Astrocyte (in vitro differentiated cells and primary cell): Measurements from ENCODE around the gene CD19. TPM values are rescaled to one million over a fixed set of nuclear protein-coding genes. Genes with fewer than 3 reads are reported as not detected.
"Not testable (repeated sequence)": the region's sequence is repeated elsewhere in the genome, so short reads cannot be mapped to it uniquely, and the experiment has no call there.

Source experiments
- DNase-seq: peaks from one replicate; pipeline ENCODE4 v3.0.0-alpha.2; 2010; ENCODE audit warnings: low read depth
- FAIRE-seq: peaks from 2 replicates; lab custom pipeline; 2011; peaks lifted over from hg19 to GRCh38; lab: Jason Lieb, UNC
- H2AFZ ChIP-seq: 2 replicates; pipeline ENCODE4 v1.6.0; 2012; ENCODE audit warnings: low read depth, low read length, inconsistent platforms
- H3K27ac ChIP-seq: 2 replicates; pipeline ENCODE4 v1.5.1; 2011; ENCODE audit warnings: low read depth, low read length, inconsistent platforms
- H3K27me3 ChIP-seq: 2 replicates; pipeline ENCODE4 v1.6.0; 2011; ENCODE audit warnings: low read length, inconsistent platforms; ENCODE audit not compliant: insufficient read depth
- H3K36me3 ChIP-seq: 2 replicates; pipeline ENCODE4 v1.5.1; 2011; ENCODE audit warnings: low read length, inconsistent platforms; ENCODE audit not compliant: insufficient read depth
- H3K4me1 ChIP-seq: 2 replicates; pipeline ENCODE4 v1.5.1; 2011; ENCODE audit warnings: low read length, inconsistent platforms; ENCODE audit not compliant: insufficient read depth
- H3K4me2 ChIP-seq: 2 replicates; pipeline ENCODE4 v1.6.0; 2012; ENCODE audit warnings: low read length, inconsistent platforms
- H3K4me3 ChIP-seq: 2 replicates; pipeline ENCODE4 v1.5.1; 2011; ENCODE audit warnings: low read depth, mild to moderate bottlenecking, low read length, inconsistent platforms; ENCODE audit not compliant: insufficient read depth
- H3K79me2 ChIP-seq: 2 replicates; pipeline ENCODE4 v1.6.0; 2012; ENCODE audit warnings: mild to moderate bottlenecking, low read length, inconsistent platforms; ENCODE audit not compliant: insufficient read depth
- H3K9ac ChIP-seq: 2 replicates; pipeline ENCODE4 v1.6.0; 2012; ENCODE audit warnings: mild to moderate bottlenecking, low read length, inconsistent platforms
- H3K9me3 ChIP-seq: 2 replicates; pipeline ENCODE4 v1.5.1; 2012; ENCODE audit warnings: low read depth, mild to moderate bottlenecking, low read length, inconsistent platforms; ENCODE audit not compliant: insufficient read depth
- H4K20me1 ChIP-seq: 2 replicates; pipeline ENCODE4 v1.6.0; 2012; ENCODE audit warnings: low read length, inconsistent platforms; ENCODE audit not compliant: insufficient read depth
- H3K27ac Mint-ChIP-seq: one replicate; pipeline ENCODE4 v1.8.0; 2021; ENCODE audit warnings: mild to moderate bottlenecking, mixed read lengths; ENCODE audit not compliant: unreplicated experiment
- H3K27me3 Mint-ChIP-seq: one replicate; pipeline ENCODE4 v1.8.0; 2021; ENCODE audit warnings: low read depth, mixed read lengths; ENCODE audit not compliant: unreplicated experiment
- H3K36me3 Mint-ChIP-seq: one replicate; pipeline ENCODE4 v1.8.0; 2021; ENCODE audit warnings: low read depth, mixed read lengths; ENCODE audit not compliant: unreplicated experiment
- H3K4me1 Mint-ChIP-seq: one replicate; pipeline ENCODE4 v1.8.0; 2021; ENCODE audit warnings: low read depth, mixed read lengths; ENCODE audit not compliant: unreplicated experiment
- H3K4me3 Mint-ChIP-seq: one replicate; pipeline ENCODE4 v1.8.0; 2021; ENCODE audit warnings: mild to moderate bottlenecking, moderate library complexity, mixed read lengths; ENCODE audit not compliant: unreplicated experiment
- H3K9me3 Mint-ChIP-seq: one replicate; pipeline ENCODE4 v1.8.0; 2021; ENCODE audit warnings: mild to moderate bottlenecking, mixed read lengths; ENCODE audit not compliant: unreplicated experiment
- CTCF ChIP-seq: IDR thresholded peaks from 2 replicates; pipeline ENCODE4 v1.5.1; 2011; ENCODE audit warnings: low read depth, mild to moderate bottlenecking, inconsistent platforms, low read length, moderate library complexity; ENCODE audit not compliant: insufficient read depth
- EZH2 ChIP-seq: IDR thresholded peaks from 2 replicates; pipeline ENCODE4 v1.6.1; 2012; ENCODE audit warnings: mild to moderate bottlenecking, low read length, inconsistent platforms; ENCODE audit not compliant: insufficient read depth
- total RNA-seq: library from RNA; stranded (reverse); gene quantifications from 2 replicates; pipeline ENCODE4 v1.2.1, GENCODE V29; 2021

The CD19 gene
- total RNA-seq, 1 donor from 2014 or later = not detected

- H4K20me1 ChIP-seq = peaks cover 11% of the 10 kb centered on the region
- H3K27ac Mint-ChIP-seq = peak overlapping the region; percentile 91
Observed at GRCh38 chr16:28975158-28975599, 43.4 kb downstream of the CD19 start.

GRCh38 chr16:28977703-28978662 is 46.2 kb downstream of the CD19 start:
- H3K27me3 ChIP-seq = no peaks in the 10 kb centered on the region
- peaks cover 15% of the 10 kb centered on the region for H4K20me1 ChIP-seq
- no peak overlapping the region for H2AFZ ChIP-seq
- peaks cover 6% of the 10 kb centered on the region for H3K4me1 Mint-ChIP-seq
- TF ChIP-seq CTCF = peak; percentile 12
- no peak for TF ChIP-seq EZH2
- H3K4me1 ChIP-seq = peaks cover 14% of the 10 kb centered on the region
- no peak overlapping the region for H3K27ac ChIP-seq
- H3K9ac ChIP-seq = no peak overlapping the region
- no peak for DNase-seq
- no peak overlapping the region for H3K4me3 Mint-ChIP-seq
- no peaks in the 10 kb centered on the region for H3K9me3 Mint-ChIP-seq
- H3K36me3 Mint-ChIP-seq = peaks cover 13% of the 10 kb centered on the region
- H3K27me3 Mint-ChIP-seq = no peaks in the 10 kb centered on the region
- FAIRE-seq = no peak
- peaks cover 32% of the 10 kb centered on the region for H3K79me2 ChIP-seq
- no peak overlapping the region for H3K4me3 ChIP-seq
- no peak overlapping the region for H3K4me2 ChIP-seq
- peaks cover 3% of the 10 kb centered on the region for H3K9me3 ChIP-seq
- no peak overlapping the region for H3K27ac Mint-ChIP-seq
- peaks cover 5% of the 10 kb centered on the region for H3K36me3 ChIP-seq

More at GRCh38 chr16:28975158-28975599, 43.4 kb downstream of the CD19 start:
- Mint-ChIP-seq H3K27me3 (no peaks in the 10 kb centered on the region), H3K36me3 (peaks cover 6% of the 10 kb centered on the region), H3K9me3 (no peaks in the 10 kb centered on the region), H3K4me1 (peaks cover 6% of the 10 kb centered on the region), H3K4me3 (peak overlapping the region; percentile 91)
- Histone ChIP-seq H3K36me3 (peaks cover 5% of the 10 kb centered on the region), H3K9me3 (no peaks in the 10 kb centered on the region), H3K4me2 (peak overlapping the region; percentile 99), H3K27me3 (no peaks in the 10 kb centered on the region), H3K4me3 (peak overlapping the region; percentile 98), H3K79me2 (peaks cover 32% of the 10 kb centered on the region), H2AFZ (peak overlapping the region; percentile 100), H3K4me1 (peaks cover 14% of the 10 kb centered on the region), H3K27ac (peak overlapping the region; percentile 97), H3K9ac (peak overlapping the region; percentile 96)
- TF ChIP-seq CTCF (no peak), EZH2 (no peak)
- FAIRE-seq = no peak
- DNase-seq = no peak

GRCh38 chr16:28980330-28980729 is 48.6 kb downstream of the CD19 start:
- H3K27ac Mint-ChIP-seq, H3K27ac ChIP-seq, H3K27me3 Mint-ChIP-seq, H2AFZ ChIP-seq, H3K4me2 ChIP-seq, H3K27me3 ChIP-seq, H3K4me3 ChIP-seq, H3K9ac ChIP-seq, H3K4me3 Mint-ChIP-seq, H3K4me1 ChIP-seq, FAIRE-seq, H3K9me3 Mint-ChIP-seq, H3K9me3 ChIP-seq, H3K36me3 ChIP-seq, H3K4me1 Mint-ChIP-seq, DNase-seq: not testable (repeated sequence)
- H4K20me1 ChIP-seq = peaks cover 15% of the 10 kb centered on the region
- peaks cover 20% of the 10 kb centered on the region for H3K36me3 Mint-ChIP-seq
- H3K79me2 ChIP-seq = peaks cover 25% of the 10 kb centered on the region
